Activated CD8-positive, alpha-beta T cell treated with anti-CD3 and anti-CD28 coated beads, Interleukin-2, amount 10 ng/mL, durations not matched to agents 7 days and 5 days (primary cell): ENCODE measurements around the gene PC. TPM values are rescaled to one million over a fixed set of nuclear protein-coding genes. Genes with fewer than 3 reads are reported as not detected.

Experiments
- ATAC-seq: fragments of 150-1000 bp; cut with Tn5 transposase; one replicate; pipeline ENCODE4 v1.10.0; 2021; ENCODE audit warnings: moderate library complexity
- CTCF ChIA-PET: fragments of 350-600 bp; sonication (Branson Sonifier 250); formaldehyde crosslinking; loops from one replicate; lab custom pipeline; 2021; ENCODE audit warnings: antibody characterized with exemption; lab: Charles Lee
- POLR2A ChIA-PET: fragments of 350-600 bp; sonication (Branson Sonifier 250); formaldehyde crosslinking; loops from one replicate; lab custom pipeline; 2021; ENCODE audit warnings: antibody characterized with exemption; lab: Charles Lee
- DNase-seq: peaks from one replicate; pipeline ENCODE4 v3.0.0-alpha.2; 2020
- H3K27ac Mint-ChIP-seq: one replicate; pipeline ENCODE4 v1.8.0; 2021; ENCODE audit warnings: mild to moderate bottlenecking, mixed read lengths
- H3K27me3 Mint-ChIP-seq: one replicate; pipeline ENCODE4 v1.8.0; 2021; ENCODE audit warnings: low read depth, mixed read lengths
- H3K36me3 Mint-ChIP-seq: one replicate; pipeline ENCODE4 v1.8.0; 2021; ENCODE audit warnings: low read depth, mixed read lengths
- H3K4me1 Mint-ChIP-seq: one replicate; pipeline ENCODE4 v1.8.0; 2021; ENCODE audit warnings: low read depth, mixed read lengths
- H3K4me3 Mint-ChIP-seq: one replicate; pipeline ENCODE4 v1.8.0; 2021; ENCODE audit warnings: mild to moderate bottlenecking, mixed read lengths
- H3K9me3 Mint-ChIP-seq: one replicate; pipeline ENCODE4 v1.8.0; 2022; ENCODE audit warnings: mixed read lengths; ENCODE audit not compliant: insufficient read depth
- total RNA-seq, 2 experiments: library from RNA; stranded (reverse); gene quantifications; one replicate each; pipeline ENCODE4 v1.2.3, GENCODE V29; 2021

Gene PC
- total RNA-seq, 2 experiments from 2014 or later: 10.4 to 11.7 TPM

DNA sequence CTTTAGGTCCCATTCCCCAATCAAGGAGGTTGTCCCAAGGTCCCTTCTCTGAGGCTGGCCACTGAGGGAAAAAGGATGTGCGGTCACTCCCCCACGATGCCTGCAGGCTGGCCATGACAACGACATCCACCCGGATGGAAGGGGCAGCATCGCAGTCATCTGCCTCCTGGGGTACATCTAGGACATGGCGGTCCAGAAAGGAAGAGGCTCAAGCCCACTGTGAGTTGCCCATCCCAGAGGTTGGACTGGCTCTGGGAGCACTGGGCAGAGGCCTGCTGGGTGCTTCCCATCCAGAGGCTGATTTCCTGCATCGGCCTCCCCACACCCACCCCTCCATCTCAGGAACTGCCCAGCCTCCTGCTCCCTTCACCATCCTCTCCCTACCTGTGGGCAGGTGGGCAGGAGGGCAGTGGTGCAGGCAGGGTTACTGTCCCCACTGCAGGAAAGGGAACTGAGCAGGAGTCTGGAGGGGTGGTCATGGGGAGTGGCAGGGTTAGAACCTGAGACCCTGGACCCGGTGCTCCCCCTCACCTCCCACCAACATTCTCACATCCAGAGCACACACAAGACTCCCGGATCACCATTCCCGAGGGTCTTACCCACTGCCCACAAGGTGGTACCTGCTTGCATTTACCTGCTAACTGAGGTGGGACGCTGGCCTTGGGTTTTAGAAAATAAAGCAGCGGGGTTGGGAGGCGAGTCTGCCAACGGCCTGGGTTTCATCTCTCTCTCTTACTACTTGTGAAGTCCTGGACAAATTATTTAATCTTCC, 110.5 kb downstream of the PC start:
- no peaks in the 10 kb centered on the region for H3K9me3 Mint-ChIP-seq
- no peak overlapping the region for H3K4me3 Mint-ChIP-seq
- no peak for ATAC-seq
- H3K27me3 Mint-ChIP-seq: no peaks in the 10 kb centered on the region
- POLR2A ChIA-PET: no interaction called here
- no peak overlapping the region for H3K27ac Mint-ChIP-seq
- peaks cover 13% of the 10 kb centered on the region for H3K36me3 Mint-ChIP-seq
- no peak for DNase-seq
- H3K4me1 Mint-ChIP-seq: peaks cover 39% of the 10 kb centered on the region
- CTCF ChIA-PET: no interaction called here

- Mint-ChIP-seq H3K36me3 (peaks cover 21% of the 10 kb centered on the region), H3K9me3 (no peaks in the 10 kb centered on the region), H3K27ac (no peak overlapping the region), H3K4me1 (peaks cover 40% of the 10 kb centered on the region), H3K4me3 (no peak overlapping the region), H3K27me3 (no peaks in the 10 kb centered on the region)
- DNase-seq (no peak), ATAC-seq (no peak)
- POLR2A ChIA-PET: interaction anchor here (0.6 to 5.4 kb wide), 2 partner anchors 7 to 31 kb away, joined by 3 to 92 read pairs; no protein-coding TSS in a partner anchor
- CTCF ChIA-PET: no interaction called here
Measured at GRCh38 chr11:66846671-66847091, 111.5 kb downstream of the PC start.

GRCh38 chr11:66845876-66846212, 112.3 kb downstream of the PC start:
- Mint-ChIP-seq H3K27ac (no peak overlapping the region), H3K27me3 (no peaks in the 10 kb centered on the region), H3K36me3 (peaks cover 24% of the 10 kb centered on the region), H3K4me1 (peaks cover 41% of the 10 kb centered on the region), H3K9me3 (no peaks in the 10 kb centered on the region), H3K4me3 (no peak overlapping the region)
- no peak for DNase-seq
- POLR2A ChIA-PET: interaction anchor here (1.4 to 5.4 kb wide), 2 partner anchors 8 to 34 kb away, joined by 3 to 92 read pairs; no protein-coding TSS in a partner anchor
- no peak for ATAC-seq
- CTCF ChIA-PET: no interaction called here

DNA sequence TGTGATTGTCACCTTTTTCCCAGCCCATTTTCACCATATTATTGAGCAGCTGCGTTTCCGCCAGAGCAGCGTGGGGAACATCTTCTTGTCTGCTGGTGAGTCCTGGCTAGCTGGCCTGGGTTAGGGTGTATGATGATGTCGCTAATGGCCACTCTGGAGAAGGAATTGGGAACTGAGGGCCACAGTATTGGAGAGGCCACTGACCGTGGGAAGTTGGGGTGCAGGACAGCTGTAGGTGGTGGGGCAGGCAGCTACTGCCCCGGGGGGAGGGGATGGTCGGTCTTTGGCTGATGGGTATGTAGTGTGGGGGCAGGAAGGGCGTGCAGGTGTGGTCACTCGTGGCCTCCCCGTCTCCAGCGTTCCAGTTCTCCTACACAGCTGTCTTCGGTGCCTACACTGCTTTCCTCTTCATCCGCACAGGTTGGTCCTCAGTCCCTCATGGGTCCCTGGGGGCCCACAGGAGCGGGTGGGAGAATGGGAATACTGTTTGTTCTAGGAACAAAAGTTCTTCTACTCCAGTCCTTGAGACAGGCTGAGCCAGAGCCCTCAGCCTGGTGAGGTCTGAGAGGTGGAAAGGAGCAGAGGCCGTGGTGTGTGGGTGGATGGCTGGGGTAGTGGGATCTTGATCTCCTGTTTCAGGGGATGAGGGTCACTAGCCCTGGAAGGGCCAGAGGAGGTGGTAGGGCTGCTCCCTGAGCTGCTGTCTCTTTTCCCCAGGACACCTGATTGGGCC, 112.9 kb downstream of the PC start:
- ATAC-seq: no peak
- Mint-ChIP-seq H3K27me3 (no peaks in the 10 kb centered on the region), H3K36me3 (peaks cover 29% of the 10 kb centered on the region), H3K27ac (peak overlapping the region; percentile 33), H3K9me3 (no peaks in the 10 kb centered on the region), H3K4me1 (peaks cover 42% of the 10 kb centered on the region), H3K4me3 (peak overlapping the region; percentile 86)
- POLR2A ChIA-PET: interaction anchor here (1.4 to 5.4 kb wide), 2 partner anchors 9 to 35 kb away, joined by 3 to 92 read pairs; no protein-coding TSS in a partner anchor
- DNase-seq: no peak
- CTCF ChIA-PET: interaction anchor here (0.8 to 3.7 kb wide), 3 partner anchors 9 to 167 kb away, joined by 3 to 23 read pairs (median 9); partner anchors contain the start of gene RBM4B

GRCh38 chr11:66844496-66845142, 113.6 kb downstream of the PC start:
- peaks cover 49% of the 10 kb centered on the region for H3K4me1 Mint-ChIP-seq
- H3K27ac Mint-ChIP-seq: peak overlapping the region; percentile 94
- no peaks in the 10 kb centered on the region for H3K27me3 Mint-ChIP-seq
- H3K4me3 Mint-ChIP-seq: peak overlapping the region; percentile 86
- ATAC-seq: no peak
- ChIA-PET CTCF (interaction anchor here (0.8 to 3.7 kb wide), 4 partner anchors 9 to 167 kb away, joined by 3 to 23 read pairs (median 11); partner anchors contain the start of gene RBM4B), POLR2A (interaction anchor here (1.1 to 5.4 kb wide), 6 partner anchors 9 to 423 kb away, joined by 3 to 92 read pairs (median 4); no protein-coding TSS in a partner anchor)
- no peaks in the 10 kb centered on the region for H3K9me3 Mint-ChIP-seq
- peaks cover 33% of the 10 kb centered on the region for H3K36me3 Mint-ChIP-seq
- DNase-seq: no peak

GRCh38 chr11:66843776-66844495, 114.2 kb downstream of the PC start:
- POLR2A ChIA-PET: interaction anchor here (0.6 to 5.4 kb wide), 19 partner anchors 10 to 509 kb away, joined by 3 to 92 read pairs (median 3); partner anchors contain the start of genes PC, RBM4 and RBM4B
- DNase-seq (no peak), ATAC-seq (no peak)
- Mint-ChIP-seq H3K9me3 (no peaks in the 10 kb centered on the region), H3K36me3 (peaks cover 37% of the 10 kb centered on the region), H3K27me3 (no peaks in the 10 kb centered on the region), H3K27ac (peak overlapping the region; percentile 94), H3K4me3 (peak overlapping the region; percentile 86), H3K4me1 (peaks cover 54% of the 10 kb centered on the region)
- CTCF ChIA-PET: interaction anchor here (0.8 to 3.7 kb wide), 7 partner anchors 8 to 298 kb away, joined by 3 to 23 read pairs (median 4); partner anchors contain the start of genes ACTN3, RBM4B and ZDHHC24

DNA sequence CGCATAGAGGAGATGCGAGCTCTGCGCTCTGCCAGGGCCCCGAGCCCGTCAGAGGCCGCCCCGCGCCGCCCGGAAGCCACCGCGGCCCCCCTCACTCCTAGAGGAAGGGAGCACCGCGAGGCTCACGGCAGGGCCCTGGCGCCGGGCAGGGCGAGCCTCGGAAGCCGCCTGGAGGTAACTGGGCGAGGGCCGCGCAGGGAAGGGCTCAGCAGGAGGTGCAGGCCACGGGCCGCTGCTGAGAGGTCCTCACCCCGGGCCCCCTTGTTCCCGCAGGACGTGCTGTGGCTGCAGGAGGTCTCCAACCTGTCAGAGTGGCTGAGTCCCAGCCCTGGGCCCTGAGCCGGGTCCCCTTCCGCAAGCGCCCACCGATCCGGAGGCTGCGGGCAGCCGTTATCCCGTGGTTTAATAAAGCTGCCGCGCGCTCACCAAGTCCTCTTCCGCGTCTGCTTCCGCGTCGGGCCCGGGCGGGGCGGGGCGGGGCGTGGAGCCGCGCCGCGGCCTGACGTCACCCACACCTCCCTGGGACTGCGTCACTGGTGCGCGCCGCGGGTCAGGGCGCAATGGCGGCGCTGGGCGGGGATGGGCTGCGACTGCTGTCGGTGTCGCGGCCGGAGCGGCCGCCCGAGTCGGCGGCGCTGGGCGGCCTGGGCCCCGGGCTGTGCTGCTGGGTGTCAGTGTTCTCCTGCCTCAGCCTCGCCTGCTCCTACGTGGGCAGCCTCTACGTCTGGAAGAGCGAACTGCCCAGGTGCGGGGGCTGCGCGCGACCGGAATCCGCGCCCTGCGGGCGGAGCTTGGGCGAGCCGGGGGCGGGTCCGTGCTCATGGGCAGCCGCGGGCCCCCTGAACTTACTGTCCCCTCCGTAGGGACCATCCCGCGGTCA, 115.0 kb downstream of the PC start, which contains the start of gene RCE1:
TSS of gene RCE1 (plus strand) at position 546 of the 880 bp plus-strand sequence. CDS start at position 561, 15 bp downstream.
- Mint-ChIP-seq H3K4me1 (peaks cover 55% of the 10 kb centered on the region), H3K4me3 (peak within 1 kb of the TSS; percentile 93)
- POLR2A ChIA-PET: interaction anchor here (0.6 to 5.4 kb wide), 23 partner anchors 9 to 510 kb away, joined by 3 to 92 read pairs (median 3); partner anchors contain the start of genes DPP3, PC, RBM4 and RBM4B

GRCh38 chr11:66842501-66842895, 115.7 kb downstream of the PC start:
- Mint-ChIP-seq H3K9me3 (no peaks in the 10 kb centered on the region), H3K4me3 (peak overlapping the region; percentile 93), H3K27me3 (no peaks in the 10 kb centered on the region), H3K27ac (peak overlapping the region; percentile 92), H3K4me1 (peaks cover 55% of the 10 kb centered on the region), H3K36me3 (peaks cover 43% of the 10 kb centered on the region)
- POLR2A ChIA-PET: interaction anchor here (0.9 to 5.4 kb wide), 13 partner anchors 11 to 397 kb away, joined by 3 to 92 read pairs (median 5); partner anchors contain the start of genes ACTN3, DPP3, RBM4 and RBM4B
- DNase-seq: no peak
- CTCF ChIA-PET: interaction anchor here (0.8 to 3.7 kb wide), 13 partner anchors 9 to 402 kb away, joined by 3 to 23 read pairs (median 4); partner anchors contain the start of genes ACTN3, CCDC87, CCS and RBM4B
- peak; percentile 2 for ATAC-seq

More for the DNA sequence above, 115.0 kb downstream of the PC start, which contains the start of gene RCE1:
- no peaks in the 10 kb centered on the region for H3K27me3 Mint-ChIP-seq
- peaks cover 39% of the 10 kb centered on the region for H3K36me3 Mint-ChIP-seq
- peak; percentile 87 for ATAC-seq
- DNase-seq: peak; percentile 93
- peak within 1 kb of the TSS; percentile 94 for H3K27ac Mint-ChIP-seq
- CTCF ChIA-PET: interaction anchor here (0.8 to 3.7 kb wide), 11 partner anchors 9 to 297 kb away, joined by 3 to 23 read pairs (median 6); partner anchors contain the start of genes ACTN3, RBM4B and ZDHHC24
- H3K9me3 Mint-ChIP-seq: no peaks in the 10 kb centered on the region

DNA sequence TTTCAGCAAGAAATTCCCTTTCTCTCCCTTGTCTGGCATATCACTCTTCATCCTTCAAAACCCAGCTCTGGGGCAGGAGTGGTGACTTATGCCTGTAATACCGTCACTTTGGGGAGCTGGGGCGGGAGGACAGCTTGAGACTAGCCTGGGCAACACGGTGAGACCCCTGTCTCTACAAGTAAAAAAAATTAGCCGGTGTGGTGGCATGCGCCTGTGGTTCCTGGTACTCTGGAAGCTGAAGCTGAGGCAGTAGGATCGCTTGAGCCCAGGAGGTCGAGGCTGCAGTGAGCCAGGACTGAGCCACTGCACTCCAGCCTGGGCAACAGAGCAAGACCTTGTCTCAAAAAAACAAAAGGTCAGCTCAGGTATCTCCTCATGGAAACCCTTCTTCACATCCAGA, 116.3 kb downstream of the PC start:
- DNase-seq (no peak), ATAC-seq (no peak)
- Mint-ChIP-seq H3K27ac (peak overlapping the region; percentile 92), H3K27me3 (no peaks in the 10 kb centered on the region), H3K4me1 (peaks cover 55% of the 10 kb centered on the region), H3K36me3 (peaks cover 43% of the 10 kb centered on the region), H3K9me3 (no peaks in the 10 kb centered on the region), H3K4me3 (peak overlapping the region; percentile 93)
- CTCF ChIA-PET: interaction anchor here (0.8 to 3.7 kb wide), 12 partner anchors 8 to 402 kb away, joined by 3 to 23 read pairs (median 4); partner anchors contain the start of genes CCDC87, CCS and RBM4B
- POLR2A ChIA-PET: interaction anchor here (1.0 to 5.4 kb wide), 9 partner anchors 12 to 398 kb away, joined by 3 to 92 read pairs (median 5); partner anchors contain the start of genes ACTN3, DPP3, RBM4B and ZDHHC24
